ENCODE results near the gene PDHA1. TPM values are rescaled to one million over a fixed set of nuclear protein-coding genes. Genes with fewer than 3 reads are reported as not detected.

The PDHA1 gene
- total RNA-seq, 4 donors from 2014 or later = 55.3 to 163 (median 73.9) TPM

GRCh38 chrX:19388741-19389140, 45.0 kb downstream of the PDHA1 start:
- TF ChIP-seq CTCF (IDR thresholded peaks at IDR 0.05; ENCODE audit: low read depth) = no peak

- no peak for TF ChIP-seq CTCF (IDR thresholded peaks at IDR 0.05; ENCODE audit: low read depth)
Measured at GRCh38 chrX:19389227-19389845, 45.6 kb downstream of the PDHA1 start.

- TF ChIP-seq CTCF (IDR thresholded peaks at IDR 0.05; ENCODE audit: low read depth) = no peak
Measured at GRCh38 chrX:19392078-19392477, 48.4 kb downstream of the PDHA1 start.

- no peak for TF ChIP-seq CTCF (IDR thresholded peaks at IDR 0.05; ENCODE audit: low read depth)
Measured at GRCh38 chrX:19392703-19393102, 49.0 kb downstream of the PDHA1 start.

GRCh38 chrX:19403696-19404095, 60.0 kb downstream of the PDHA1 start:
- no peak for TF ChIP-seq CTCF (IDR thresholded peaks at IDR 0.05; ENCODE audit: low read depth)

GRCh38 chrX:19410259-19410658, 66.5 kb downstream of the PDHA1 start:
- TF ChIP-seq CTCF (IDR thresholded peaks at IDR 0.05; ENCODE audit: low read depth) = no peak

Small RNA genes within 50 kb of the gene (small RNA-seq; reads per million reads assigned to genes)
- 0.49 reads per million for gene RF00019

Other genes starting within 250 kb of the PDHA1 start
- 1 to 10 TPM; 1.1 to 6.8 (median 3.8) TPM for gene ADGRG2, start 221.5 kb upstream of the PDHA1 start, total RNA-seq
- not detected for gene MAP3K15, start 171.6 kb downstream of the PDHA1 start, total RNA-seq

Measured in subcutaneous adipose tissue (tissue), 4 donors.